MM.1S (cell line): Measurements from ENCODE around the gene ZDBF2.

ENCODE experiments used
- DNase-seq: peaks from one replicate; pipeline ENCODE4 v3.0.0-alpha.2; 2015
- H2AFZ ChIP-seq: fragments of 300-600 bp; sonication (generic); 2 replicates; pipeline ENCODE4 v1.6.0; 2016; ENCODE audit warnings: antibody characterized with exemption, low read length
- H3F3A ChIP-seq: fragments of 300-600 bp; sonication (generic); 2 replicates; pipeline ENCODE4 v1.6.1; 2016; ENCODE audit warnings: mild to moderate bottlenecking, antibody characterized with exemption, low read length, moderate library complexity, mixed read lengths; ENCODE audit not compliant: insufficient read depth
- H3K27ac ChIP-seq: fragments of 300-600 bp; sonication (generic); 2 replicates; pipeline ENCODE4 v1.5.1; 2016; ENCODE audit warnings: mild to moderate bottlenecking, low read length
- H3K27me3 ChIP-seq: fragments of 300-600 bp; sonication (generic); replicated peaks from 2 replicates; pipeline ENCODE4 v1.6.0; 2016; ENCODE audit warnings: low read length; ENCODE audit not compliant: insufficient read depth
- H3K36me3 ChIP-seq: fragments of 300-600 bp; sonication (generic); replicated peaks from 2 replicates; pipeline ENCODE4 v1.6.1; 2016; ENCODE audit warnings: mild to moderate bottlenecking, low read length, mixed read lengths; ENCODE audit not compliant: insufficient read depth
- H3K4me1 ChIP-seq: fragments of 300-600 bp; sonication (generic); 2 replicates; pipeline ENCODE4 v1.6.1; 2016; ENCODE audit warnings: low read length, mixed read lengths
- H3K4me2 ChIP-seq: fragments of 300-600 bp; sonication (generic); 2 replicates; pipeline ENCODE4 v1.6.0; 2016; ENCODE audit warnings: low read depth, low read length
- H3K4me3 ChIP-seq: fragments of 300-600 bp; sonication (generic); 2 replicates; pipeline ENCODE4 v1.5.1; 2016; ENCODE audit warnings: low read length, mixed read lengths
- H3K79me2 ChIP-seq: fragments of 300-600 bp; sonication (generic); 2 replicates; pipeline ENCODE4 v1.6.1; 2016; ENCODE audit warnings: mixed run types, low read length, mixed read lengths
- H3K9ac ChIP-seq: fragments of 300-600 bp; sonication (generic); 2 replicates; pipeline ENCODE4 v1.6.1; 2016; ENCODE audit warnings: low read length, mixed read lengths
- H3K9me2 ChIP-seq: fragments of 300-600 bp; sonication (generic); replicated peaks from 2 replicates; pipeline ENCODE4 v1.6.1; 2016; ENCODE audit warnings: mild to moderate bottlenecking, low read length, mixed read lengths; ENCODE audit not compliant: insufficient read depth
- H3K9me3 ChIP-seq: fragments of 300-600 bp; sonication (generic); replicated peaks from 2 replicates; pipeline ENCODE4 v1.6.1; 2016; ENCODE audit warnings: mild to moderate bottlenecking, low read length, mixed read lengths; ENCODE audit not compliant: insufficient read depth
- H4K20me1 ChIP-seq: fragments of 300-600 bp; sonication (generic); 2 replicates; pipeline ENCODE4 v1.6.1; 2016; ENCODE audit warnings: mild to moderate bottlenecking, low read length, moderate library complexity, mixed read lengths; ENCODE audit not compliant: insufficient read depth
- CTCF ChIP-seq: fragments of 300-600 bp; sonication (generic); IDR thresholded peaks from 2 replicates; pipeline ENCODE4 v1.5.1; 2016; ENCODE audit warnings: antibody characterized with exemption, low read length, mixed read lengths
- EZH2 ChIP-seq: fragments of 300-600 bp; sonication (generic); optimal IDR thresholded peaks from 2 replicates; pipeline ENCODE3; 2017; ENCODE audit warnings: low read depth, mild to moderate bottlenecking, antibody characterized with exemption, low read length, mixed read lengths
- EZH2phosphoT487 ChIP-seq: fragments of 300-600 bp; sonication (generic); IDR thresholded peaks from 2 replicates; pipeline ENCODE4 v1.6.1; 2018; ENCODE audit warnings: antibody characterized with exemption, low read length

The ZDBF2 gene

GRCh38 chr2:206253777-206254166 is 20.7 kb upstream of the ZDBF2 start:
- Histone ChIP-seq H3K4me3 (no peak overlapping the region), H3K9me3 (no peaks in the 10 kb centered on the region), H3K36me3 (no peaks in the 10 kb centered on the region), H3K27me3 (no peaks in the 10 kb centered on the region), H3K9ac (no peak overlapping the region), H3K79me2 (no peaks in the 10 kb centered on the region), H3K27ac (no peak overlapping the region), H4K20me1 (no peaks in the 10 kb centered on the region), H3K4me2 (no peak overlapping the region), H2AFZ (no peak overlapping the region), H3K9me2 (no peaks in the 10 kb centered on the region), H3F3A (no peaks in the 10 kb centered on the region), H3K4me1 (no peaks in the 10 kb centered on the region)
- TF ChIP-seq EZH2phosphoT487: no peak
- TF ChIP-seq EZH2: no peak
- no peak for TF ChIP-seq CTCF
- DNase-seq: no peak

- Histone ChIP-seq H3K9ac (no peak overlapping the region), H3K4me1 (no peaks in the 10 kb centered on the region), H3K4me3 (no peak overlapping the region), H3K27me3 (no peaks in the 10 kb centered on the region), H3F3A (no peaks in the 10 kb centered on the region), H3K27ac (no peak overlapping the region), H3K9me3 (no peaks in the 10 kb centered on the region), H2AFZ (no peak overlapping the region), H3K79me2 (no peaks in the 10 kb centered on the region), H3K4me2 (no peak overlapping the region), H4K20me1 (no peaks in the 10 kb centered on the region), H3K36me3 (no peaks in the 10 kb centered on the region), H3K9me2 (no peaks in the 10 kb centered on the region)
- TF ChIP-seq EZH2 (no peak), EZH2phosphoT487 (no peak), CTCF (no peak)
- DNase-seq: no peak
Measured at GRCh38 chr2:206255003-206255402, 19.5 kb upstream of the ZDBF2 start.

GRCh38 chr2:206256706-206257205 is 17.7 kb upstream of the ZDBF2 start:
- TF ChIP-seq CTCF (no peak), EZH2phosphoT487 (no peak), EZH2 (no peak)
- H3F3A ChIP-seq: no peaks in the 10 kb centered on the region
- no peak for DNase-seq
- H3K79me2 ChIP-seq: no peaks in the 10 kb centered on the region
- H3K27ac ChIP-seq: no peak overlapping the region
- no peak overlapping the region for H3K4me2 ChIP-seq
- no peaks in the 10 kb centered on the region for H3K9me3 ChIP-seq
- no peaks in the 10 kb centered on the region for H3K27me3 ChIP-seq
- no peaks in the 10 kb centered on the region for H3K9me2 ChIP-seq
- H3K4me1 ChIP-seq: no peaks in the 10 kb centered on the region
- no peak overlapping the region for H2AFZ ChIP-seq
- H3K9ac ChIP-seq: no peak overlapping the region
- H3K4me3 ChIP-seq: no peak overlapping the region
- no peaks in the 10 kb centered on the region for H4K20me1 ChIP-seq
- H3K36me3 ChIP-seq: no peaks in the 10 kb centered on the region
